CD14-positive monocyte (primary cell): ENCODE results near the gene PEX26. TPM values are rescaled to one million over a fixed set of nuclear protein-coding genes. Genes with fewer than 3 reads are reported as not detected.

ENCODE experiments used
- DNase-seq, 3 donors: peaks; one replicate each; pipeline ENCODE4 v3.0.0-alpha.2; 2011 to 2022
- H2AFZ ChIP-seq: 2 replicates; pipeline ENCODE4 v1.6.0; 2012; ENCODE audit warnings: mild to moderate bottlenecking, low read depth, low read length, inconsistent platforms; ENCODE audit not compliant: insufficient read depth, poor library complexity, severe bottlenecking
- H3K27ac ChIP-seq, 2 donors: 1 replicate in 1 of 2; 2 replicates in 1 of 2; pipeline ENCODE4 v1.5.1; 2012 to 2013; ENCODE audit warnings: low read length in 2 of 2, control low read depth in 1 of 2, inconsistent platforms in 1 of 2, low read depth in 1 of 2, mild to moderate bottlenecking in 1 of 2
- H3K27me3 ChIP-seq, 2 donors: one replicate each; pipeline versions ENCODE4 v1.6.0 to v1.6.1; 2011 to 2013; ENCODE audit warnings: low read length in 2 of 2; ENCODE audit not compliant: control insufficient read depth in 2 of 2, insufficient read depth in 2 of 2
- H3K36me3 ChIP-seq, 2 donors: replicated peaks in 1 of 2; 1 replicate in 1 of 2; 2 replicates in 1 of 2; pipeline versions ENCODE4 v1.5.1 to v1.6.1; 2012 to 2013; ENCODE audit warnings: low read length in 2 of 2, control low read depth in 1 of 2, inconsistent platforms in 1 of 2, mild to moderate bottlenecking in 1 of 2; ENCODE audit not compliant: insufficient read depth in 2 of 2, control insufficient read depth in 1 of 2
- H3K4me1 ChIP-seq, 2 donors: 1 replicate in 1 of 2; 2 replicates in 1 of 2; pipeline versions ENCODE4 v1.5.1 to v1.6.1; 2012 to 2013; ENCODE audit warnings: low read length in 2 of 2, control low read depth in 1 of 2, inconsistent platforms in 1 of 2, mild to moderate bottlenecking in 1 of 2, moderate library complexity in 1 of 2; ENCODE audit not compliant: insufficient read depth in 2 of 2, control insufficient read depth in 1 of 2
- H3K4me2 ChIP-seq: replicated peaks from 2 replicates; pipeline ENCODE3; 2012; ENCODE audit warnings: low read length, moderate library complexity, mild to moderate bottlenecking; ENCODE audit not compliant: poor library complexity, severe bottlenecking; ENCODE audit errors: extremely low read depth
- H3K4me3 ChIP-seq, 3 experiments: fragments of 200-600 bp in 1 of 3; sonication (generic) in 1 of 3; replicated peaks in 1 of 3; 1 replicate in 2 of 3; 2 replicates in 1 of 3; pipeline ENCODE4 v1.5.1; 2011 to 2013; ENCODE audit warnings: low read length in 3 of 3, mild to moderate bottlenecking in 3 of 3, control low read depth in 2 of 3, low read depth in 2 of 3, inconsistent platforms in 1 of 3, moderate library complexity in 1 of 3
- H3K79me2 ChIP-seq: 2 replicates; pipeline ENCODE4 v1.6.0; 2012; ENCODE audit warnings: mild to moderate bottlenecking, control low read depth, inconsistent platforms, low read length, moderate library complexity; ENCODE audit not compliant: insufficient read depth
- H3K9ac ChIP-seq: 2 replicates; pipeline ENCODE4 v1.6.0; 2017; ENCODE audit warnings: low read length, mild to moderate bottlenecking; ENCODE audit not compliant: insufficient read depth, poor library complexity, severe bottlenecking
- H3K9me3 ChIP-seq, 2 donors: replicated peaks in 1 of 2; 1 replicate in 1 of 2; 2 replicates in 1 of 2; pipeline versions ENCODE4 v1.5.1 to v1.6.1; 2012 to 2013; ENCODE audit warnings: low read length in 2 of 2, control low read depth in 1 of 2; ENCODE audit not compliant: control insufficient read depth in 1 of 2, insufficient read depth in 1 of 2
- H4K20me1 ChIP-seq: 2 replicates; pipeline ENCODE4 v1.6.0; 2012; ENCODE audit warnings: mild to moderate bottlenecking, low read length, control low read depth, moderate library complexity; ENCODE audit not compliant: insufficient read depth
- H3K27ac Mint-ChIP-seq, 7 donors: one replicate each; pipeline ENCODE4 v1.8.0; 2020; ENCODE audit warnings: mild to moderate bottlenecking in 7 of 7, mixed read lengths in 7 of 7, moderate library complexity in 6 of 7, inconsistent platforms in 2 of 7
- H3K27me3 Mint-ChIP-seq, 3 donors: one replicate each; pipeline ENCODE4 v1.8.0; 2021 to 2022; ENCODE audit warnings: low read depth in 3 of 3, mild to moderate bottlenecking in 3 of 3, mixed read lengths in 3 of 3, moderate library complexity in 3 of 3, inconsistent platforms in 1 of 3
- H3K36me3 Mint-ChIP-seq, 2 donors: one replicate each; pipeline ENCODE4 v1.8.0; 2020; ENCODE audit warnings: mixed read lengths in 2 of 2, inconsistent platforms in 1 of 2, mild to moderate bottlenecking in 1 of 2
- H3K4me1 Mint-ChIP-seq: one replicate; pipeline ENCODE4 v1.8.0; 2020; ENCODE audit warnings: mild to moderate bottlenecking, mixed read lengths
- H3K4me3 Mint-ChIP-seq, 2 donors: one replicate each; pipeline ENCODE4 v1.8.0; 2020; ENCODE audit warnings: mild to moderate bottlenecking in 2 of 2, mixed read lengths in 2 of 2, moderate library complexity in 1 of 2
- H3K9me3 Mint-ChIP-seq, 7 donors: one replicate each; pipeline ENCODE4 v1.8.0; 2020 to 2022; ENCODE audit warnings: mixed read lengths in 7 of 7, mild to moderate bottlenecking in 6 of 7, moderate library complexity in 6 of 7, inconsistent platforms in 2 of 7
- WGBS: methylation state at CpG from one replicate; pipeline ENCODE4 v1.1.5; 2013; ENCODE audit warnings: missing lambda C conversion rate; ENCODE audit not compliant: insufficient coverage; 5-methylcytosine and 5-hydroxymethylcytosine counted together
- intact Hi-C, 2 donors: fragments of 100-400 bp; cut with micrococcal nuclease; formaldehyde crosslinking; loops; one replicate each; pipeline versions ENCODE4 v1.15.0 to v1.15.1; 2023
- polyA plus RNA-seq, 3 donors: library from polyadenylated mRNA; depleted of rRNA in 1 of 3; unstranded in 2 of 3; stranded (reverse) in 1 of 3; fragments of 300-500 nt in 2 of 3; fragments of >200 nt in 1 of 3; fragmentation: Illumina TruSeq in 2 of 3; gene quantifications; 1 replicate in 2 of 3; 2 replicates in 1 of 3; pipeline ENCODE4 v1.2.3, GENCODE V29; 2012 to 2021
- TF ChIP-seq, protein P1 (sequence below): fragments of 200-600 bp; IDR thresholded peaks from one replicate; pipeline ENCODE4 v1.8.0; 2022; ENCODE audit warnings: antibody characterized with exemption, mild to moderate bottlenecking

The PEX26 gene
- polyA plus RNA-seq, 3 donors, result 3.4 to 8.6 (median 3.7) TPM

DNA sequence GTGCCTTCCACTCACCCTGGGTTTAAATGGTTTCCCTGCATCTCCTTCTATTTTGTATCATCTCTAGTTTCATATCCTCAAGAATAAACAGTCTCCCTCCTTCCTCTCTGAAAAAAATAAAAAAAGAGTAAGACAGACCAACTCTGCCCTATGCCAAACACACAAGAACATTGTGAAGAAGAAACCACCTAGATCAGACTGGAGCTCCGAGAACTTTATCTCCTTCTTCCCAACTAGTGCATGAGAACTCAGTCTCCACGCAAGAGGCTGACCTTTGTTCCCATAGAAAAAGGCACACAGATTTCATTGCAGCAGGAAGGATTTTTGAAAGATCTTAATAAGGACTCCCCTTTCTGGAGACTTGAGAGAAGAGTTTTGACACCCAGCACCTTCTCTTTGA, 8.7 kb upstream of the PEX26 start:
- Mint-ChIP-seq H3K4me3 (no peak overlapping the region), H3K27ac (peak overlapping the region in 1 of 7 donors; percentile 54), H3K27me3 (peaks cover 10 to 20% (median 13%) of the 10 kb centered on the region in 3 donors), H3K9me3 (peaks cover 0 to under 1% (median 0%) of the 10 kb centered on the region in 7 donors), H3K4me1 (peaks cover 13% of the 10 kb centered on the region), H3K36me3 (no peaks in the 10 kb centered on the region)
- Histone ChIP-seq H3K9me3 (no peaks in the 10 kb centered on the region), H2AFZ (no peak overlapping the region), H3K27ac (no peak overlapping the region), H4K20me1 (no peaks in the 10 kb centered on the region), H3K36me3 (no peaks in the 10 kb centered on the region), H3K4me1 (no peaks in the 10 kb centered on the region), H3K79me2 (no peaks in the 10 kb centered on the region), H3K4me3 (no peak overlapping the region), H3K9ac (no peak overlapping the region), H3K4me2 (no peak overlapping the region), H3K27me3 (no peaks in the 10 kb centered on the region)
- no CpG with 5 or more reads among the region's 2 CpGs for WGBS
- TF ChIP-seq, protein P1, sequence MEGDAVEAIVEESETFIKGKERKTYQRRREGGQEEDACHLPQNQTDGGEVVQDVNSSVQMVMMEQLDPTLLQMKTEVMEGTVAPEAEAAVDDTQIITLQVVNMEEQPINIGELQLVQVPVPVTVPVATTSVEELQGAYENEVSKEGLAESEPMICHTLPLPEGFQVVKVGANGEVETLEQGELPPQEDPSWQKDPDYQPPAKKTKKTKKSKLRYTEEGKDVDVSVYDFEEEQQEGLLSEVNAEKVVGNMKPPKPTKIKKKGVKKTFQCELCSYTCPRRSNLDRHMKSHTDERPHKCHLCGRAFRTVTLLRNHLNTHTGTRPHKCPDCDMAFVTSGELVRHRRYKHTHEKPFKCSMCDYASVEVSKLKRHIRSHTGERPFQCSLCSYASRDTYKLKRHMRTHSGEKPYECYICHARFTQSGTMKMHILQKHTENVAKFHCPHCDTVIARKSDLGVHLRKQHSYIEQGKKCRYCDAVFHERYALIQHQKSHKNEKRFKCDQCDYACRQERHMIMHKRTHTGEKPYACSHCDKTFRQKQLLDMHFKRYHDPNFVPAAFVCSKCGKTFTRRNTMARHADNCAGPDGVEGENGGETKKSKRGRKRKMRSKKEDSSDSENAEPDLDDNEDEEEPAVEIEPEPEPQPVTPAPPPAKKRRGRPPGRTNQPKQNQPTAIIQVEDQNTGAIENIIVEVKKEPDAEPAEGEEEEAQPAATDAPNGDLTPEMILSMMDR, result no peak
- intact Hi-C loops, result no loop called here
- DNase-seq, result no peak

DNA sequence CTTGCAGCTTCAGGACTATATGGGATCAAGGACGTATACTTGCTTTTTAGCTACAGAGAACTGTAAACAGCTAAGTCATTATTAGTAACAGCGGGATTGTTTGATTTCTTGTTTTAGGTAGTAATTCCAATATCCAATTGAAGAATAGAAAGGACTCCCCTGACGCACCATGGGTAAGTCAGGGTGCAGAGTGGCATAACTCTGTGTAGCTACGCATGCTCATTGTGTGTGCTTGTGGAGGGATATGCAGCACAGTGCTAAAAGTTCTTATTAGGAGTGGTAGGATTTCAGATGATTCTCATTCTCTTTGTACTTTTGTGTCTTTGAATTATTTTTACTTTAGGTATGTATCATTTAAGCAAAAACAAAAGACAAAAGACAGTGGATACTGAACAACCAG, 7.7 kb upstream of the PEX26 start:
- WGBS, result 93% methylated on average over 2 of the region's 4 CpGs
- Histone ChIP-seq H3K9me3 (no peaks in the 10 kb centered on the region), H3K27ac (no peak overlapping the region), H3K4me1 (no peaks in the 10 kb centered on the region), H3K9ac (no peak overlapping the region), H2AFZ (no peak overlapping the region), H3K79me2 (no peaks in the 10 kb centered on the region), H3K36me3 (no peaks in the 10 kb centered on the region), H3K4me2 (no peak overlapping the region), H3K4me3 (no peak overlapping the region), H3K27me3 (no peaks in the 10 kb centered on the region), H4K20me1 (no peaks in the 10 kb centered on the region)
- H3K27ac Mint-ChIP-seq, result no peak overlapping the region
- intact Hi-C loops, result loop anchor here (10.0 kb wide), 2 partner anchors 325 to 985 kb away; partner anchors contain the start of gene IL17RA (in 1 of the 2)
- H3K9me3 Mint-ChIP-seq, result no peaks in the 10 kb centered on the region
- H3K4me1 Mint-ChIP-seq, result peaks cover 13% of the 10 kb centered on the region
- H3K27me3 Mint-ChIP-seq, result peaks cover 6 to 13% (median 12%) of the 10 kb centered on the region in 3 donors
- no peak overlapping the region for H3K4me3 Mint-ChIP-seq
- no peaks in the 10 kb centered on the region for H3K36me3 Mint-ChIP-seq
- no peak for DNase-seq
- TF ChIP-seq, protein P1, result no peak
